ENCODE data around the gene FARS2.
A peak's percentile ranks its signal among the peaks of the same experiment; 100 is the strongest.

The FARS2 gene

GRCh38 chr6:5249451-5250122, 11.7 kb upstream of the FARS2 start:
- no peak for DNase-seq

GRCh38 chr6:5250451-5250850, 10.9 kb upstream of the FARS2 start:
- no peak for DNase-seq

GRCh38 chr6:5250911-5251310, 10.4 kb upstream of the FARS2 start:
- no peak for DNase-seq

- no peak for DNase-seq
These were observed 4.4 kb upstream of the FARS2 start for GRCh38 chr6:5256952-5257351.

DNA sequence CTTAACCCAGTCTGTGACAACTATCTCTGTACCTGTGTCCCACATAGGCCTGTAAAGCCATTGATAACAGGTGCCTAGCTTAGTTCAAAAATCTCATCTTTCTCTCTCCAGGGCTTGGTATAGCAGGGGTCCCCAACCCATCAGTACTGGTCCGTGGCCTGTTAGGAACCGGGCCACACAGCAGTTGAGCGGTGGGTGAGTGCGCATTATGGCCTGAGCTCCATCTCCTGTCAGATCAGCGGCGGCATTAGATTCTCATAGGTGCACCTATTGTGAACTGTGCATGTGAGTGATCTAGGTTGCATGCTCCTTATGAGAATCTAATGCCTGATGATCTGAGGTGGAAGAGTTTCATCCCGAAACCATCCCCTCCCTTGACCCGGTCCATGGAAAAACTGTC, 3.9 kb upstream of the FARS2 start:
- DNase-seq, result no peak

GRCh38 chr6:5259428-5259827, 1.9 kb upstream of the FARS2 start:
- DNase-seq, result no peak

DNA sequence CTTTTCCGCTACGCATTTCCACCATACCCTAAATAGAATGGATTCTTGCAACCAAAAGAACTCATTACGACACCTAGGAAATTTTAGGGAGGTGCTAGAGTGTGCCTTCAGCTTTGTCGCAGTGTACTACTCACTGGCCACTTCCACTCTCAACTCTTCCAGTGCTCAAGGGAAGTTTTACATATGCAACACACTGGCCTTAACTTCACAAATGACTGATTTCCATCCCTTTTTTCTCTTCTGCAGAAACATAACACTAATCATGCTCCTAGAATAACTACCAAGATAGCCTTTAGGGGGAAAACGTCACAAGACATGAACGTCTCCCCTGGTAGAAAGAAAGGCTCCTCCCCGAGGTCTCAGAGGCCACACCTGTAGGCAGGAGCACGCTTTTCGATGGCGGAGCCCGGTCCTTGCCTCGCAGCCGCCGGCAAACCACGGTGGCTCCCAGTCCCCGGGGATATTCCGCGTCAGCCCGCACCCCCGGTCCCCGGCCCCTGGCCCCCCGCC, 1.1 kb upstream of the FARS2 start:
- DNase-seq, result peak in 32 of 56 donors; percentile 12 to 85 (median 60)

- no peak for DNase-seq
These were observed 314 bp downstream of the FARS2 start for GRCh38 chr6:5261545-5262109.

- no peak for DNase-seq
These were observed 5.1 kb downstream of the FARS2 start for GRCh38 chr6:5266423-5266822.

GRCh38 chr6:5270093-5270680, 8.9 kb downstream of the FARS2 start:
- DNase-seq, result no peak

DNA sequence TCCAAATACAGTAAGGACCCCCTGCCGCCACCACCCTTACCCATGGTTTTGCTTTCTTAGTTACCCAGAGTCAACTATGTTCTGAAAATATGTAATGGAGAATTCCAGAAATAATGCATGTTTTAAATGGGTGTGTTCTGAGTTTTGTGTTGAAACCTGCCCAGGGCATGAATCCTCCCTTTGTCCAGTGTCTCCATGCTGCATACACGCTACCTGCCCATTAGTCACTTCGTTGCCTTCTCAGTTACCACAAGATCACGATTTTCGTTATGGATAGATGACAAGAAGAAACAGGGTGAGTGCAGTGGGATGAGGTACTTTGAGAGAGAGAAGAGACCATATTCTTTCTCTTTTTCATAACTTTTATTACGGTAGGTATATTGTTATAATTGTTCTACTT, 10.6 kb downstream of the FARS2 start:
- no peak for DNase-seq

- no peak for DNase-seq
These were observed 12.9 kb downstream of the FARS2 start for GRCh38 chr6:5274231-5274630.

- DNase-seq, result no peak
These were observed 14.2 kb downstream of the FARS2 start for GRCh38 chr6:5275497-5275896.

DNA sequence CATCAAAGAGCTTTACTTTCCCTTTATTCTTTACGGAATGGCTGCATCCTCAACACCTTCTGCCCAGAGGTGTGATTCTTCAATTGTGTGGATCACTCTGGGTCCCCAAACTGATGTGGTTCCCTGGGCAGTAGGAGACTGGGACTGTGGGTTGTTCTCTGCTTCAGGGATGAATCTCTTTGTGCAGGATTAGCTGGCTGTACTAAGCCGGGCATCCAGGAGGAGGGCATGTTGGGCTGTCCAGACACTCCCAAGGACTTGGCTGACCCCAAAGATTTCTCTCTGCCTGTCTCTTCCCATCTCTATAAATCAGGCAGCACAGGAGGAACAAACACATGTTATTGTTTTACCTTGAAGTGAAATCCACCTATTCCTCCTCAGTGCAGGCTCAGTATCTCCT, 15.3 kb downstream of the FARS2 start:
- no peak for DNase-seq

GRCh38 chr6:5277589-5277988, 16.3 kb downstream of the FARS2 start:
- DNase-seq, result no peak

GRCh38 chr6:5278047-5278446, 16.7 kb downstream of the FARS2 start:
- no peak for DNase-seq

GRCh38 chr6:5278565-5279120, 17.3 kb downstream of the FARS2 start:
- no peak for DNase-seq

DNA sequence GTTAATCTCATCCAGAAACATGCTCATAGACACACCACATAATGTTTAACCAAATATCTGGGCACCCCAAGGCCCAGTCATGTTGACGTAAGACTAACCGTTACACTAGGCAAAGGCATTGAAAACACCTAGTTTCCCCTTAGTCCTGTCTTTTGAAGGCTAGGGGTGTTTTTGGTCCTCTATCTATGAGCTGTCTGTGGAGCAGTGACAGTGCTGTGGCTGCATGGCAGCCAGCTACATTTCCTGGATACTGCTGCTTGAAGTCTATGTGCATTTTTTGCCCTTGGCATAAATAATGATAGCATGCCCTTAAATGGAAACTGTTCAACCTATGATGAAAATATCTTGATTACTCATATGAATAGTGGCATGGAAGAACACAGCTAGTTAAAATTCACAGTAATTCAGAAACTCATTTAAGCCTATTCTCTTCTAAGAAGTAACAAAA, 18.6 kb downstream of the FARS2 start:
- no peak for DNase-seq

DNA sequence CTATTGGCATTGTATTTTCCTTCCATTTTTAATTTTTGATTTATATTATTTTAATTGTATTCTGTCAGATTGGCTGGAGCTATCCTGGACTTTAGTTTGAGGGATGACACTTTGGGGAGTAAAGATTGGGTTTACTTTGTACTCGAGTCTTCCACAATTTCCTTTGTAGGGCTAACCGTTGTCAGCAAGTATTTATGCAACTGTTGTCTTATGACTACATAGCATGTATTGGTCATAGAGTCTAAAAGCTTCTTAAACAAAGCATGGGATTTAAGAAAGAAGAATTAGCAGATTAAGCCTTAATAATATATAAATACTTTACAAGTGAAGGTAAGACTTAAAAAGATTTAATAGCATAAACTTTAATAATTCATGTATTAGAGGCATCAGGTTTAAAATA, 19.6 kb downstream of the FARS2 start:
- no peak for DNase-seq

- DNase-seq, result no peak
These were observed 20.9 kb downstream of the FARS2 start for GRCh38 chr6:5282191-5282623.

- no peak for DNase-seq
These were observed 23.8 kb downstream of the FARS2 start for GRCh38 chr6:5285081-5285480.

- no peak for DNase-seq
These were observed 24.2 kb downstream of the FARS2 start for GRCh38 chr6:5285526-5285925.

DNA sequence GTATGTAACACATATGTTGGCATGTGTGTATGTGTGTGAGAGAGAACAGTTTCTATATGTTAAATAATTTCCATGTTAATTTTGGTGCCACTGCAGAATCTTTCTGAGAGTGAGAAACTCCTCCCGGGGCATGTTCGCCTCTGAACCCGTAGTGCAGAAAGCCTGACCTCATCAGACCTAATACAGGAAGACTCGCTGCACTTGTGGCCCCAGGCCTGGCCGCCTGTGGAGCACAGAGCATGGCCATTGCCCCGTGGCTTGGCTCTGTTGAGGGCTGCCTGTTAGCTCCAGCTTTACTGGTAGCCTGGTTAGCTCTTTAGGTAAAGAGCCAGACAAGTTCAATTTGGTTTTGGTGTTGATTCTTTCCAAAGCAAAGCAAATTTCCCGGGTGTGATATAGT, 25.5 kb downstream of the FARS2 start:
- no peak for DNase-seq
